PFSK-1 (cell line): ENCODE data around the gene WDFY2.
A peak's percentile ranks its signal among the peaks of the same experiment; 100 is the strongest.

Source experiments
- FOXP2 ChIP-seq: optimal IDR thresholded peaks from 2 replicates; pipeline ENCODE3; 2011; ENCODE audit warnings: borderline replicate concordance, control low read depth, inconsistent platforms; ENCODE audit not compliant: insufficient read depth; ENCODE audit errors: extremely low read length, extremely low read depth
- POLR2AphosphoS5 ChIP-seq: IDR thresholded peaks from 2 replicates; pipeline ENCODE4 v1.6.1; 2012; ENCODE audit warnings: low read depth, mild to moderate bottlenecking, control low read depth, low read length, moderate library complexity
- REST ChIP-seq, 2 experiments: IDR thresholded peaks; 2 replicates each; pipeline versions ENCODE4 v1.6.1 to v1.8.0; 2011 to 2012; ENCODE audit warnings: low read depth in 2 of 2, low read length in 2 of 2, control low read depth in 1 of 2, inconsistent platforms in 1 of 2, mild to moderate bottlenecking in 1 of 2, moderate library complexity in 1 of 2; ENCODE audit not compliant: insufficient read depth in 1 of 2
- SIN3A ChIP-seq: IDR thresholded peaks from 2 replicates; pipeline ENCODE4 v1.6.1; 2012; ENCODE audit warnings: mild to moderate bottlenecking, low read length, moderate library complexity, borderline replicate concordance; ENCODE audit not compliant: insufficient read depth
- TAF1 ChIP-seq: IDR thresholded peaks from 2 replicates; pipeline ENCODE4 v1.6.1; 2012; ENCODE audit warnings: low read length, control low read depth, borderline replicate concordance; ENCODE audit not compliant: insufficient read depth

Gene WDFY2

DNA sequence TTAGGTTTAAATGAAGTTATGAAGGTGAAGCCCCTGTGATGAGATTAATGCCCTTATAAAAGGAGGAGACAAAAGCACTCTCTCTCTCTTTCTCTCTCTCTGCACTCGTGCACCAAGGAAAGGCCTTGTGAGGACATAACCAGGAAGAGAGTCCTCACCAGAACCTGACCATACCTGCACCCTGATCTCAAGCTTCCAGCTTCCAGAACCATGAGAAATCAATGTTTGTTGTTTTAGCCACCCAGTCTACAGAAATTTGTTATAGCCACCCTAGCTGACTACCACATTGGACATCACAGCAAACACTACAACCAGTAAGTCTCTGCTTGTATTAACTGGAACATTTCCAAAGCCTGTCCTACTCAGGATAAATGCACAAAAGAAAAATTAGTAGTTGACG lies 34.7 kb upstream of the WDFY2 start:
- TF ChIP-seq TAF1 (no peak), FOXP2 (no peak), POLR2AphosphoS5 (no peak), REST (IDR thresholded peaks at IDR 0.05; ENCODE audit: insufficient read depth in 1 of 2, low read depth in 2 of 2, low read length in 2 of 2) (no peak), SIN3A (no peak)

DNA sequence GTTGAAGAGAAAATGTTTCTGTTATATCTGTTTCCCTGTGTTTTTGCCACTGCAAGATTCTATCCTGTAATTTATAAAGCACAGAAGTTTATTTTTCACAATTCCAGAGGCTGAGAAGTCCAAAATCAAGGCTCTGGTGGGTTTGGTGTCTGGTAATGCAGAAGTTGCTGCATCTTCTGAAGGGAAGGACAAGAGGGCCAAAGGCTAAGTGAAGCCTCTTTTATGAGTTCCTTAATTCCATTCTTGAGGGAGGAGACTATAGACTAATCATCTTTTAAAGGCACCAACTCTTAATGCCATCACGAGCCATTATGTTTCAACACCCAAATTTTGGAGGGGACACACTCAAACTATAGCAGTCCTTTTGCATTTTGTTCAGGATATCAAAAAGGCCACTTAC lies 34.1 kb upstream of the WDFY2 start:
- TF ChIP-seq TAF1, result no peak
- TF ChIP-seq SIN3A, result no peak
- TF ChIP-seq REST (IDR thresholded peaks at IDR 0.05; ENCODE audit: insufficient read depth in 1 of 2, low read depth in 2 of 2, low read length in 2 of 2), result no peak
- TF ChIP-seq FOXP2, result no peak
- TF ChIP-seq POLR2AphosphoS5, result no peak

- TF ChIP-seq SIN3A, result peak; percentile 91; the same call in 1 of the 2 replicates
- no peak for TF ChIP-seq FOXP2
Observed at GRCh38 chr13:51551416-51551815, 32.8 kb upstream of the WDFY2 start.

DNA sequence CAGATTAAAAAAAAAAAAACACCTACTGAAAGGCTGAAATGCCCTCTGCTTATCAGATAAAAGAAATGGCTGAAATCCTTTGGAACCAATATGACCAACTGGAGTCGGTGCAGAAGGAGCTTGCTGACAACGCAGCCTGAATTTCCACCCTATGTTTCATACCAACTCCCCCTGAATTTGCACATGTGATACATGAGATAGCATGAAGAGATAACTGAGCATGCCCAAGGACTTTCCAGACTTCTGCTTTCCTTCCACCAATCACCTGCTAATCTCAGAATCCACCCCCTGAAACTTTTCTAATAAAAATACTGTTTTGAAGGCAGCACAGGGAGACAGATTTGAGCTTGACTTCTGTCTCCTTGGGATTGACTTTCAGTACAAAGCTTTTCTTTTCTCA lies 32.2 kb upstream of the WDFY2 start:
- TF ChIP-seq POLR2AphosphoS5 (no peak), TAF1 (no peak), SIN3A (no peak), REST (IDR thresholded peaks at IDR 0.05; ENCODE audit: insufficient read depth in 1 of 2, low read depth in 2 of 2, low read length in 2 of 2) (no peak), FOXP2 (no peak)

GRCh38 chr13:51553531-51553930 lies 30.7 kb upstream of the WDFY2 start:
- TF ChIP-seq REST (IDR thresholded peaks at IDR 0.05; ENCODE audit: insufficient read depth in 1 of 2, low read depth in 2 of 2, low read length in 2 of 2), result no peak
- no peak for TF ChIP-seq POLR2AphosphoS5
- no peak for TF ChIP-seq TAF1
- TF ChIP-seq SIN3A, result no peak
- no peak for TF ChIP-seq FOXP2
